Kidney (tissue), 14 donors: ENCODE data around the gene ATF6B. TPM values are rescaled to one million over a fixed set of nuclear protein-coding genes. Genes with fewer than 3 reads are reported as not detected.

ENCODE experiments used
- DNase-seq, 5 donors: peaks; one replicate each; pipeline ENCODE4 v3.0.0-alpha.2; 2013 to 2020
- FAIRE-seq: peaks from 2 replicates; lab custom pipeline; 2012; peaks lifted over from hg19 to GRCh38; lab: Jason Lieb, UNC
- H3K27ac ChIP-seq, 2 donors: one replicate each; pipeline ENCODE4 v1.7.0; 2013; ENCODE audit warnings: low read depth in 2 of 2, low read length in 2 of 2, inconsistent platforms in 1 of 2
- H3K27me3 ChIP-seq: one replicate; pipeline ENCODE4 v1.7.1; 2013; ENCODE audit warnings: low read length, inconsistent platforms; ENCODE audit not compliant: control insufficient read depth, insufficient read depth
- H3K36me3 ChIP-seq, 3 donors: one replicate each; pipeline versions ENCODE4 v1.7.0 to v1.7.1; 2013; ENCODE audit warnings: low read length in 3 of 3, control low read depth in 1 of 3, inconsistent platforms in 1 of 3; ENCODE audit not compliant: insufficient read depth in 3 of 3, control insufficient read depth in 2 of 3
- H3K4me1 ChIP-seq, 3 donors: one replicate each; pipeline versions ENCODE4 v1.7.0 to v1.7.1; 2013; ENCODE audit warnings: low read length in 3 of 3, inconsistent platforms in 1 of 3, low read depth in 1 of 3; ENCODE audit not compliant: control insufficient read depth in 2 of 3, insufficient read depth in 2 of 3
- H3K4me3 ChIP-seq, 3 donors: one replicate each; pipeline versions ENCODE4 v1.7.0 to v1.8.1; 2013; ENCODE audit warnings: low read length in 3 of 3, control low read depth in 1 of 3, inconsistent platforms in 1 of 3
- H3K9ac ChIP-seq, 3 donors: one replicate each; pipeline versions ENCODE4 v1.7.0 to v1.7.1; 2013; ENCODE audit warnings: low read length in 3 of 3, control low read depth in 1 of 3, inconsistent platforms in 1 of 3
- H3K9me3 ChIP-seq, 3 donors: one replicate each; pipeline versions ENCODE4 v1.7.0 to v1.7.1; 2013; ENCODE audit warnings: low read length in 3 of 3, control low read depth in 1 of 3, inconsistent platforms in 1 of 3; ENCODE audit not compliant: control insufficient read depth in 2 of 3, insufficient read depth in 1 of 3
- intact Hi-C: fragments of 100-400 bp; cut with DNase I; formaldehyde crosslinking; loops from one replicate; pipeline ENCODE4 v1.11.1; 2022
- polyA plus RNA-seq: library from polyadenylated mRNA; stranded (reverse); fragments of 350-450 nt; fragmentation: Illumina TruSeq; extraction: RNeasy Lipid Tissue Mini Kit (QIAGEN cat#74804); gene quantifications from one replicate; pipeline ENCODE4 v1.2.3, GENCODE V29; 2014; ENCODE audit warnings: low read depth, low replicate concordance; ENCODE audit not compliant: insufficient read depth
- total RNA-seq: library from RNA; stranded (reverse); fragmentation: NEBNext Ultra II Directional; extraction: Animal tissue kit (Norgen Biotek cat#: 25700); gene quantifications from one replicate; pipeline ENCODE4 v1.2.1, GENCODE V29; 2021
- TF ChIP-seq, protein P1 (sequence below): IDR thresholded peaks from 3 replicates; pipeline ENCODE4 v1.5.1; 2012; ENCODE audit warnings: mild to moderate bottlenecking, moderate library complexity, borderline replicate concordance; ENCODE audit not compliant: insufficient read depth; ENCODE audit errors: extremely low read depth
- donor health status: control.
- donor health status: control.
- donor health status: control.
- donor health status: control.
- donor health status: control.
- donor health status: DM: yes; HTN: yes; CAD: no.
- donor health status: Normal renal cell carcinoma (clear cell type).

The ATF6B gene
- total and polyA plus RNA-seq, 2 donors from 2014 or later, result 40.3 to 104 TPM

- Histone ChIP-seq H3K27ac (no peak overlapping the region), H3K4me3 (no peak overlapping the region), H3K9me3 (no peaks in the 10 kb centered on the region), H3K27me3 (no peaks in the 10 kb centered on the region), H3K9ac (no peak overlapping the region), H3K36me3 (no peaks in the 10 kb centered on the region), H3K4me1 (peaks cover 3 to 18% (median 9%) of the 10 kb centered on the region in 3 donors)
- intact Hi-C loops, result no loop called here
- TF ChIP-seq, protein P1, sequence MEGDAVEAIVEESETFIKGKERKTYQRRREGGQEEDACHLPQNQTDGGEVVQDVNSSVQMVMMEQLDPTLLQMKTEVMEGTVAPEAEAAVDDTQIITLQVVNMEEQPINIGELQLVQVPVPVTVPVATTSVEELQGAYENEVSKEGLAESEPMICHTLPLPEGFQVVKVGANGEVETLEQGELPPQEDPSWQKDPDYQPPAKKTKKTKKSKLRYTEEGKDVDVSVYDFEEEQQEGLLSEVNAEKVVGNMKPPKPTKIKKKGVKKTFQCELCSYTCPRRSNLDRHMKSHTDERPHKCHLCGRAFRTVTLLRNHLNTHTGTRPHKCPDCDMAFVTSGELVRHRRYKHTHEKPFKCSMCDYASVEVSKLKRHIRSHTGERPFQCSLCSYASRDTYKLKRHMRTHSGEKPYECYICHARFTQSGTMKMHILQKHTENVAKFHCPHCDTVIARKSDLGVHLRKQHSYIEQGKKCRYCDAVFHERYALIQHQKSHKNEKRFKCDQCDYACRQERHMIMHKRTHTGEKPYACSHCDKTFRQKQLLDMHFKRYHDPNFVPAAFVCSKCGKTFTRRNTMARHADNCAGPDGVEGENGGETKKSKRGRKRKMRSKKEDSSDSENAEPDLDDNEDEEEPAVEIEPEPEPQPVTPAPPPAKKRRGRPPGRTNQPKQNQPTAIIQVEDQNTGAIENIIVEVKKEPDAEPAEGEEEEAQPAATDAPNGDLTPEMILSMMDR, result no peak
- DNase-seq, result no peak
- FAIRE-seq, result no peak
These were observed 4.1 kb upstream of the ATF6B start for GRCh38 chr6:32132110-32132509.

DNA sequence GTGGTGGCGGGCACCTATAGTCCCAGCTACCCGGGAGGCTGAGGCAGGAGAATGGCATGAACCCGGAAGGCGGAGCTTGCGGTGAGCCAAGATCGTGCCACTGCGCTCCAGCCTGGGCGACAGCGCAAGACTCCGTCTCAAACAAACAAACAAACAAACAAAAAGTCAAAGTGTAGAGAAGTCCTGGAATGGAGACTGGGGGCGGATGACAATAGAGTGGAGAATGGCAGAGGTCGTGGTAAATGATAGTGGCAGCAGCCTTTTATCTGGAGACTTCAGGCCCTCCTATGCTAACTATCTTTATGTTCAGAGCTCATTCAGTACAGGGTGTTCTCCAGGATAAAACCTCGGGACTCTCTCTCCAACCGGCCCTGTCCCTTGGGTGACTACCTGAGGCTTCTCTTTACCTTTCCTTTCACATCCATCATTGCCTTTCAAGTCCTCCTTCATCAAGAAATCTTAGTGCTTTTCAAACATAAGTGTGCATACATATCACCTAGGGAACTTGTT, 3.4 kb upstream of the ATF6B start:
- Histone ChIP-seq H3K4me3 (no peak overlapping the region), H3K4me1 (peaks cover 7 to 22% (median 12%) of the 10 kb centered on the region in 3 donors), H3K36me3 (no peaks in the 10 kb centered on the region), H3K9me3 (no peaks in the 10 kb centered on the region), H3K27me3 (no peaks in the 10 kb centered on the region), H3K9ac (no peak overlapping the region), H3K27ac (no peak overlapping the region)
- FAIRE-seq (no peak), DNase-seq (no peak)
- TF ChIP-seq, protein P1, result no peak
- intact Hi-C loops, result no loop called here

GRCh38 chr6:32129297-32130088, 1.4 kb upstream of the ATF6B start:
- no peaks in the 10 kb centered on the region for H3K27me3 ChIP-seq
- FAIRE-seq (no peak), DNase-seq (no peak)
- peak overlapping the region; percentile 77 to 83 (median 81) for H3K4me3 ChIP-seq
- intact Hi-C loops, result no loop called here
- TF ChIP-seq, protein P1, result no peak
- no peaks in the 10 kb centered on the region for H3K9me3 ChIP-seq
- H3K27ac ChIP-seq, result peak overlapping the region; percentile 89 to 97
- H3K9ac ChIP-seq, result peak overlapping the region; percentile 43 to 63 (median 62)
- peaks cover 2% of the 10 kb centered on the region in 3 donors for H3K36me3 ChIP-seq
- peaks cover 7 to 24% (median 12%) of the 10 kb centered on the region in 3 donors for H3K4me1 ChIP-seq
